ENCODE measurements around the gene DEFB113. TPM values are rescaled to one million over a fixed set of nuclear protein-coding genes. Genes with fewer than 3 reads are reported as not detected.

Gene DEFB113
- total and polyA plus RNA-seq, 4 experiments from 2014 or later: not detected

GRCh38 chr6:49918787-49919186, 50.6 kb downstream of the DEFB113 start:
- Mint-ChIP-seq H3K9me3 (peaks cover 0 to 12% (median 3%) of the 10 kb centered on the region in 8 donors), H3K4me1 (no peaks in the 10 kb centered on the region), H3K36me3 (no peaks in the 10 kb centered on the region), H3K27ac (no peak overlapping the region), H3K4me3 (no peak overlapping the region), H3K27me3 (no peaks in the 10 kb centered on the region)
- no peak overlapping the region for H3K4me3 ChIP-seq (ENCODE audit: low read length in 2 of 2)
- H3K9me3 ChIP-seq (ENCODE audit: control insufficient read depth in 1 of 2, low read length in 2 of 2): no peaks in the 10 kb centered on the region
- DNase-seq: no peak
- intact Hi-C loops (cut with micrococcal nuclease): no loop called here
- POLR2A ChIA-PET (ENCODE audit: partially characterized antibody): no interaction called here
- no peaks in the 10 kb centered on the region for H3K4me1 ChIP-seq (ENCODE audit: insufficient read depth, low read length)
- no peaks in the 10 kb centered on the region for H3K27me3 ChIP-seq (ENCODE audit: insufficient read depth, low read length)
- CTCF ChIA-PET (ENCODE audit: partially characterized antibody): no interaction called here
- no peak overlapping the region for H3K27ac ChIP-seq (ENCODE audit: low read depth, low read length)
- no peaks in the 10 kb centered on the region for H3K36me3 ChIP-seq (ENCODE audit: insufficient read depth, low read length)

Other genes starting within 250 kb of the DEFB113 start
- gene CRISP3, start 225.2 kb downstream of the DEFB113 start, total RNA-seq: not detected
- not detected for gene CRISP3, start 225.2 kb downstream of the DEFB113 start, polyA plus RNA-seq
- not detected for gene PGK2, start 182.3 kb downstream of the DEFB113 start, total RNA-seq
- gene PGK2, start 182.3 kb downstream of the DEFB113 start, polyA plus RNA-seq: not detected
- gene CRISP1, start 103.1 kb downstream of the DEFB113 start, total RNA-seq: not detected
- gene CRISP1, start 103.1 kb downstream of the DEFB113 start, polyA plus RNA-seq: not detected
- not detected for gene DEFB114, start 5.5 kb downstream of the DEFB113 start, total RNA-seq
- not detected for gene DEFB114, start 5.5 kb downstream of the DEFB113 start, polyA plus RNA-seq
- not detected for gene DEFB110, start 52.4 kb upstream of the DEFB113 start, total RNA-seq
- gene DEFB110, start 52.4 kb upstream of the DEFB113 start, polyA plus RNA-seq: not detected
- not detected for gene DEFB112, start 80.3 kb upstream of the DEFB113 start, total RNA-seq
- gene DEFB112, start 80.3 kb upstream of the DEFB113 start, polyA plus RNA-seq: not detected